Upper lobe of left lung (tissue), 6 donors: ENCODE results near the gene APOA5. TPM values are rescaled to one million over a fixed set of nuclear protein-coding genes. Genes with fewer than 3 reads are reported as not detected.
A peak's percentile ranks its signal among the peaks of the same experiment; 100 is the strongest.

Experiments
- ATAC-seq, 2 donors: fragments of 200-7000 bp; cut with Tn5 transposase; one replicate each; pipeline ENCODE4 v1.9.1; 2022; ENCODE audit warnings: mild to moderate bottlenecking in 2 of 2, moderate library complexity in 2 of 2; ENCODE audit not compliant: low FRiP score in 2 of 2
- DNase-seq, 2 donors: peaks; one replicate each; pipeline ENCODE4 v3.0.0-alpha.2; 2019 to 2020
- H3K27ac ChIP-seq, 4 donors: fragments of 200-600 bp; sonication (generic); one replicate each; pipeline ENCODE4 v1.5.1; 2016 to 2019
- H3K27me3 ChIP-seq, 4 donors: fragments of 200-600 bp; sonication (generic); one replicate each; pipeline ENCODE4 v1.5.1; 2017 to 2019
- H3K36me3 ChIP-seq, 4 donors: fragments of 200-600 bp; sonication (generic); one replicate each; pipeline ENCODE4 v1.5.1; 2016 to 2019
- H3K4me1 ChIP-seq, 4 donors: fragments of 200-600 bp; sonication (generic); one replicate each; pipeline ENCODE4 v1.5.1; 2018 to 2019
- H3K4me3 ChIP-seq, 4 donors: fragments of 200-600 bp; sonication (generic); one replicate each; pipeline ENCODE4 v1.5.1; 2017 to 2019; ENCODE audit warnings: mild to moderate bottlenecking in 2 of 4, moderate library complexity in 1 of 4
- H3K9me3 ChIP-seq, 4 donors: fragments of 200-600 bp; sonication (generic); one replicate each; pipeline ENCODE4 v1.5.1; 2018 to 2019
- CTCF ChIP-seq, 6 experiments: fragments of 450-650 bp in 4 of 6; fragments of 200-600 bp in 2 of 6; sonication (generic) in 2 of 6; IDR thresholded peaks; one replicate each; pipeline ENCODE4 v1.5.1; 2016 to 2019; ENCODE audit warnings: antibody characterized with exemption in 6 of 6
- EP300 ChIP-seq, 4 donors: sonication (generic); formaldehyde crosslinking; IDR thresholded peaks; one replicate each; pipeline ENCODE4 v1.5.1; 2017; ENCODE audit warnings: antibody characterized with exemption in 4 of 4, control low read depth in 2 of 4
- POLR2A ChIP-seq, 4 donors: fragments of 450-650 bp; IDR thresholded peaks; one replicate each; pipeline ENCODE4 v1.5.1; 2016 to 2017; ENCODE audit warnings: antibody characterized with exemption in 4 of 4, mild to moderate bottlenecking in 2 of 4
- POLR2AphosphoS5 ChIP-seq, 2 donors: sonication (generic); formaldehyde crosslinking; IDR thresholded peaks; one replicate each; pipeline ENCODE4 v1.5.1; 2017; ENCODE audit warnings: antibody characterized with exemption in 2 of 2
- WGBS, 2 donors: methylation state at CpG; one replicate each; pipeline ENCODE4 v1.1.5; 2017 to 2018; 5-methylcytosine and 5-hydroxymethylcytosine counted together
- total RNA-seq, 6 donors: library from RNA; depleted of rRNA in 4 of 6; stranded (reverse); fragments of >200 nt in 4 of 6; gene quantifications; one replicate each; pipeline versions ENCODE4 v1.1.0 to v1.2.1, GENCODE V29; 2016 to 2021
- donor health status: DM: no; HTN: no; CAD: no; lungs with moderate emphysema.
- donor health status: DM: no; HTN: yes; CAD: no; lungs with severe emphysema.

APOA5 gene
- total RNA-seq, 6 donors from 2014 or later: 0.20 to 0.57 TPM; not detected in 4

DNA sequence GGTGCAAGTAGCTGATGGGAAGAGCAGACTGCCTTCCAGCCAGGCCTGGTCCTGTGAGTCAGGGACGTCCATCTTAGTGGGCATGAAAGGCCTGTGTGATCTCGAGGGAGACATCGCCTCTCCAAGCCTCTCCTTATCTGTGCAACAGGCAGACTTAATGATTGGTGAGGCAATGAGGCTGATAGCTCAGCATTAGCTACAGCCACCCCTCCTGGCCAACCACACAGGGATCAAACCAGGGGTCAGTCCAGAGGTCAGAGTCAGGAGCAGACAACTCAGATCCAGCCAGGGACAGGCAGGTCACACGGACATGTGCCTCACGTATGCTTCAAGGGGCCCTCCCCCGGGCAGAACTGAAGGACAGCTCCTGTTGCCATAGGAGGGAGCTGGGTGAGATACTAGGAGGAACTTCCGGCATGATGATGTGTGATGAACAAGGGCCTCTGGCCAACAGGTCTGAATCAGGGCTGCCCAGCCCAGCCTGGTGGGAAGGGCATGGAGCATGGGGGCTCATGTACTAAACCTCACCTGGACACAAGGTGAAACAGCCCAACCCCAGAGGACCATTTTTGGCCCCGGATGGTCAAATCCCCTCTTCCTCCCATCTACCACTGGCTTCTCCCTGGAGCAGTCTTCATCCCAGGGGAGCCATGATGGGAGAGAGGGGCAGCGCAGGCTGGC, 35.2 kb upstream of the APOA5 start:
- Histone ChIP-seq H3K4me1 (peaks cover 0 to 4% (median 1%) of the 10 kb centered on the region in 4 donors), H3K36me3 (no peaks in the 10 kb centered on the region), H3K27ac (no peak overlapping the region), H3K4me3 (no peak overlapping the region), H3K9me3 (no peaks in the 10 kb centered on the region), H3K27me3 (no peaks in the 10 kb centered on the region)
- no peak for TF ChIP-seq POLR2AphosphoS5 (IDR thresholded peaks at IDR 0.05)
- no peak for TF ChIP-seq EP300 (IDR thresholded peaks at IDR 0.05)
- TF ChIP-seq POLR2A (IDR thresholded peaks at IDR 0.05): no peak
- no peak for TF ChIP-seq CTCF (IDR thresholded peaks at IDR 0.05)
- WGBS, 2 donors: 78 to 95% methylated on average over 4 to 9 of the region's 9 CpGs
- ATAC-seq: no peak
- DNase-seq: peak in 1 of 2 donors; percentile 2

GRCh38 chr11:116825854-116826750, 34.4 kb upstream of the APOA5 start:
- no peak for ATAC-seq
- peaks cover 0 to 4% (median 1%) of the 10 kb centered on the region in 4 donors for H3K4me1 ChIP-seq
- WGBS, 2 donors: 84 to 90% methylated on average over 10 to 21 of the region's 22 CpGs

DNA sequence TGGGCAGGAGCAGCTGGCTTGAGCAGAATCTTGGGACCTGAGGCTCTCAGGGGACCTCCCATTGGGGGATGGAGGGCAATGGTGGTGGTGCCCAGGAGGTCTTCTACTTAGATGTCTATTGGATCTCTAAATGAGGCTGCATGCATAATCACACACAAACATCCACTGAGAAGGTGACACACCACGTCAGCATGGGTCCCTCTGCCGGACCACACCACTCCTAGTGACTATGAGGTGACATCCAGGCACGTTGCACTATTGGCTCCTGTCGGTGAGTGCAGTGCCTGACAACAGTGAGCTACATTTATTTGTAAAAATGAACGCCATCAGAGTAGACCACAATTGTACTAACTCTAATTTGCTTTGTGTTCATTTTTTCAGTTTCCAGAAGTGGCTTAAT, 33.8 kb upstream of the APOA5 start:
- peaks cover 0 to 4% (median 1%) of the 10 kb centered on the region in 4 donors for H3K4me1 ChIP-seq
- 85 to 92% methylated on average over 4 to 5 of the region's 5 CpGs for WGBS, 2 donors

More at GRCh38 chr11:116825854-116826750, 34.4 kb upstream of the APOA5 start:
- Histone ChIP-seq H3K27ac (no peak overlapping the region), H3K36me3 (no peaks in the 10 kb centered on the region), H3K9me3 (no peaks in the 10 kb centered on the region), H3K27me3 (no peaks in the 10 kb centered on the region), H3K4me3 (no peak overlapping the region)
- DNase-seq: peak in 1 of 2 donors; percentile 14
- TF ChIP-seq POLR2AphosphoS5 (IDR thresholded peaks at IDR 0.05) (no peak), EP300 (IDR thresholded peaks at IDR 0.05) (no peak), CTCF (IDR thresholded peaks at IDR 0.05) (no peak), POLR2A (IDR thresholded peaks at IDR 0.05) (no peak)

More for the DNA sequence above, 33.8 kb upstream of the APOA5 start:
- Histone ChIP-seq H3K4me3 (no peak overlapping the region), H3K9me3 (no peaks in the 10 kb centered on the region), H3K36me3 (no peaks in the 10 kb centered on the region), H3K27me3 (no peaks in the 10 kb centered on the region), H3K27ac (no peak overlapping the region)
- TF ChIP-seq POLR2A (IDR thresholded peaks at IDR 0.05) (no peak), CTCF (IDR thresholded peaks at IDR 0.05) (no peak), EP300 (IDR thresholded peaks at IDR 0.05) (no peak), POLR2AphosphoS5 (IDR thresholded peaks at IDR 0.05) (no peak)
- DNase-seq (no peak), ATAC-seq (no peak)
